Amniotic stem cell (primary cell): ENCODE measurements around the gene PNPLA5.

Experiments
- DNase-seq: peaks from one replicate; lab custom pipeline; 2025; lab: John Stamatoyannopoulos, UW

The PNPLA5 gene

GRCh38 chr22:43854786-43855271, 37.0 kb downstream of the PNPLA5 start:
- DNase-seq: no peak

- no peak for DNase-seq
Measured at GRCh38 chr22:43854121-43854785, 37.6 kb downstream of the PNPLA5 start.

GRCh38 chr22:43853328-43853931, 38.4 kb downstream of the PNPLA5 start:
- DNase-seq: no peak

GRCh38 chr22:43852573-43853327, 39.1 kb downstream of the PNPLA5 start:
- DNase-seq: no peak

GRCh38 chr22:43851979-43852307, 39.9 kb downstream of the PNPLA5 start:
- no peak for DNase-seq

GRCh38 chr22:43851058-43851978, 40.5 kb downstream of the PNPLA5 start:
- DNase-seq: no peak

- DNase-seq: no peak
Measured at GRCh38 chr22:43850529-43850928, 41.3 kb downstream of the PNPLA5 start.

GRCh38 chr22:43849731-43850130, 42.1 kb downstream of the PNPLA5 start:
- no peak for DNase-seq

- DNase-seq: no peak
Measured at GRCh38 chr22:43848366-43849171, 43.2 kb downstream of the PNPLA5 start.

- DNase-seq: no peak
Measured at GRCh38 chr22:43847376-43848289, 44.2 kb downstream of the PNPLA5 start.

GRCh38 chr22:43846966-43847365, 44.8 kb downstream of the PNPLA5 start:
- DNase-seq: no peak

- no peak for DNase-seq
Measured at GRCh38 chr22:43845981-43846380, 45.8 kb downstream of the PNPLA5 start.

GRCh38 chr22:43844560-43845545, 47.0 kb downstream of the PNPLA5 start:
- no peak for DNase-seq

- no peak for DNase-seq
Measured at GRCh38 chr22:43843783-43844530, 47.9 kb downstream of the PNPLA5 start.

- no peak for DNase-seq
Measured at GRCh38 chr22:43841742-43842141, 50.1 kb downstream of the PNPLA5 start.

GRCh38 chr22:43840851-43841250, 51.0 kb downstream of the PNPLA5 start:
- DNase-seq: no peak

- no peak for DNase-seq
Measured at GRCh38 chr22:43840431-43840830, 51.4 kb downstream of the PNPLA5 start.

GRCh38 chr22:43839781-43840180, 52.0 kb downstream of the PNPLA5 start:
- DNase-seq: no peak
